T follicular helper cell (primary cell): ENCODE results near the gene GIT2.
"Not testable (repeated sequence)": the region's sequence is repeated elsewhere in the genome, so short reads cannot be mapped to it uniquely, and the experiment has no call there.

Experiments
- DNase-seq: peaks from one replicate; pipeline ENCODE4 v3.0.0-alpha.2; 2020; ENCODE audit warnings: low read depth

Gene GIT2

DNA sequence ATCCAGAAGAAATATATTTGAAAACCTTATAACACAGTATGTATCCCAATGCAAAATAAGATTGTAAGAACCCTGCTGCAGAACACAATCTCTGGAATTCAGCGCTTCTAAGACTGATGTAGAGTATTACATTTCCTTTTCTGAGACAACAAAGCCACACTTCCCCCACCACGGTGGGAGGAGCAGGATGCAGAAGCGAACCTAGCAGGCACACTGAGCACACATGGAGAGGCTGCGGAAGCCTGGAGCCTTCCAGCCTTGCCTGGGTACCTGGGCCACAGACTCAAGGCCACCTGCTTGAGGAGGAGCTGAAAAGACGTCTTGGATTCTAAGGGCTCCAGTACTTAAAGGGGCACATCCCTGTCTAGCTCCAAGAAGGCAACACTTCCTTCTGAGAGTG lies 49.7 kb downstream of the GIT2 start:
- DNase-seq: no peak

DNA sequence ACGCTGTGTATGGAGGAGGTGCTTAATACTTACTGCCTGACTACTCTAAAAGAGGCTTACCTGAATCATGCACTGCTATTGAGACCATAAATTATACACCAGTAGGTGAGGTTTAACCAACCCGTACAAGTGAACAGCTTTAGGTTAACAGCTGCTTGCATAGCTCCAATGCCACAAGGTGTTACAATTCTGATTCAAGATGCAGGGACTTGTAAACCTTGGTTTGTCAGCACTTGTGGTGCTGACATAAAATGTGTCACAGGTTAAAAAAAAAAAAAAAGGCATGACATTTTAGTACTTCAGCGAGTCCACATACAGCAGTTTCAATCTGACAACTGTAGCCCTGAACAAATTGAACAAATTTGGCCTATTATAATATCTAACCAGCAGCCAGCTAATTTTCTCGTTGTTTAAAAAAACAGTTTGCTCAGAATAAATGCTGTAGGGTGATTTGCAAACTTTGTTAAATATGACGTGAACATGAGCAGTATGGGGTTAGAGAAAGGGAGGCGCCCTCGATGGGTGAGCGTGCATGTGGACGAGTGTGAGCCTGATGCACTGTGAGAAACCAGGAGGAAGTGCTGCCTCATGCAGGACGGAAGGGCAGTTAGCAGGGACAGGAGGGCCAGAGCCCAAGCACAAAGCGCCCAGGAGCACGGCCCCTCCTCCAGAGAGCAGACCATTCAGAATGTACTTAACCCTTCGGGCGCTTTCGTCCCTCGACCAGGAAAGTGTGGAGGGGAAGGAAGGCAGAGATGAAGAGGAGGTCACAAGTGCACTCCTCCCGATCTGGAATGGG lies 51.4 kb downstream of the GIT2 start:
- DNase-seq: no peak

DNA sequence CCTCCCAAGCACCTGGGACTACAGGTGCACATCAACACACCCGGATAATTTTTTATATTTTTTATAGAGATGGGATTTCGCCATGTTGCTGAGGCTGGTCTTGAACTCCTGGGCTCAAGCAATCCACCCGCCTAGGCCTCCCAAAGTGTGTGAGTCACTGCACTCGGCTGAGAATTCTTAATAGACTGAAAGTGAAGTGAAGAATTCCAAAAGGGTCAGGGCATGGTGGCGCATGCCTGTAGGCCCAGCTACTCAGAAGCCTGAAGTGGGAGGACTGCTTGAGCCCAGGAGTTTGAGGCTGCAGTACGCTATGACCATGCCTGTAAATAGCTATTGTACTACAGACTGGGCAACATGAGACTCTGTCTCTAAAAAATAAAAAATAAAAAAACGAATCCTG lies 52.4 kb downstream of the GIT2 start:
- no peak for DNase-seq

DNA sequence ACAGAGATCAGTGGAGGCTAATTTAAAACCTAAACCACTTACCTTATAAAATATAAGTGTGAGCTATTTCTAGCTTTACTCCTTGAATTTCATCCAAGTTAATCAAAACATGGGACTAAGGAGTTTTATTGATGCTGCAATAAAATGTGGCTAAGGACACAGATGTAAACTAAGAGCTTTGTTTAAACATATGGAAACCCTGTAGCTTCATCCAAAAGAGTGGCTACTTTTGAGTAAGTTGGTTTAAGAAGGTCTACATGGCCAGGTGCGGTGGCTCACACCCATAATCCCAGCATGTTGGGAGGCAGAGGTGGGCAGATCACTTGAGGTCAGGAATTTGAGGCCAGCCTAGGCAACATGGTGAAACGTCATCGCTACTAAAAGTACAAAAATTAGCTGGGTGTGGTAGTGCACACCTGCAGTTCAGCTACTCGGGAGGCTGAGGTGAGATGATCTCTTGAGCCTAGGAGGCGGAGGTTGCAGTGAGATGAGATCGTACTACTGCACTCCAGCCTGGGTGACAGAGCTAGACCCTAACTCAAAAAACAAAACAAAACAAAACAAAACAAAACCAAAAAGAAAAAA lies 55.7 kb downstream of the GIT2 start:
- DNase-seq: no peak

DNA sequence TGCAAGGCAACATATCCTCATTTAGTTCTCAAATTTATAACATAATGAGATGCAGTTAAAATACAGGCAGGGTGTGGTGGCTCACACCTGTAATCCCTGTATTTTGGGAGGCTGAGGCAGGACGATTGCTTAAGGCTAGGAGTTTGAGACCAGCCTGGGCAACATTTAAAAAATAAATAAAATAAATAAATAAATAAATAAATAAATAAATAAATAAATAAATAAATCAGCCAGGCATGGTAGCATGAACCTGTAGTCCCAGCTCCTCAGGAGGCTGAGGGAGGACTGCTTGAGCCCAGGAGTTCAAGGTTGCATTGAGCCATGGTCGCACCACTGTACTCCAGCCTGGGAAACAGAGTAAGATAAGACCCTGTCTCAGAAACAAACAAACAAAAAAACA lies 56.7 kb downstream of the GIT2 start:
- DNase-seq: no peak

DNA sequence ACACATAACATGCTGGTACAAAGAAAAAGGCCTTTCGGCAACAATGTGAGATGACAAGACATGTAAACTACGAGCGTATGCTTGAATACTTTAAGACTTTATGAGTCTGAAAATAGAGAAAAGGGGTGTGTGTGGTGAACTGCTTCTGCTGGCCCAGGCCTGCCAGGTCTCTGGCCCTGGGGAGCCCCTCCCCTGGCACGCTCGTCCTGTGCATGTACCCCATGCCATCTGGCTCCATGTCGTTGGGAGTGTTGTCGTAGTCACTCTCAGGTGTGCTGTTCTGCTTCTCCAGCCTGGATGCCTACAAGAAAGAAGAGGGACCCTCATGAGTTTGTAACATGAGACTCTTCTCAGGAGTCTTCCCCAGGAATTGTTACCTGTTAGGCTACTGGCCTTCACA lies 57.2 kb downstream of the GIT2 start:
- no peak for DNase-seq

DNA sequence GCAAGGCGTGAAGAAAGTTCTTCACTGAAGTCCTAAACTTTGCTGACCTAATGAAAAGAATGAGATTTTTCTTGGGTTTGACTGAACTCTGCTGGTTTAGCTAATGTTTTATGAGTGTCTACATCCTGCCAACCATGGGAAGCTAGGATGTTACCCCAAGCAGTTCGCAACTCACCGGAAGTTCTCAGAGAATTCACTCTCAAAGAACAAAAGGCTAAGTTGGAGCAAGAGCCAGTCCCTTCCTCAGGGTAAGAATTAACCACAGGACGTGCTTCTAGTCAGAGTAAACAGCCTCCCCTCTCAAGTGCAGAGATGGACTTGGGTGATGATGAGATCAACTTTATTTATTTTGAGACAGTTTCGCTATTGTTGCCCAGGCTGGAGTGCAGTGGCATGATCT lies 58.8 kb downstream of the GIT2 start:
- no peak for DNase-seq

DNA sequence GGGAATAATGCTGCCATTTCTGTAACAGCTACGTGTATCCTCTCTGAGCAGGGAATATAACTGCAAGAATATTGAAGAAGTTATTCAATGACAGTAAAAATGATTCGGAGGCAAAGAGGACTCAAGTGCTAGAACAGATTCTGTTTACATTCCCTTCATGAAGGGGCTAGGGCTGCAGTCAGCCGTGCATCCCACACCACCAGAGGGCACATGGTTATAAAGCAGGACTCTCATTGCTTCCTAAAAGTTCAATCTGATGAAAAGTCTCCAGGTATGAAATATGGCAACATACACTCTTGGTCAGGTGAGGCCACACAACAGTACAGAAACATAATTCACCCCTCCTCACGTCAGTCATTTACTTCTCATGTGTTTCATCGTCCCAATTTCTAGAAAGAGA lies 62.1 kb downstream of the GIT2 start:
- no peak for DNase-seq

DNA sequence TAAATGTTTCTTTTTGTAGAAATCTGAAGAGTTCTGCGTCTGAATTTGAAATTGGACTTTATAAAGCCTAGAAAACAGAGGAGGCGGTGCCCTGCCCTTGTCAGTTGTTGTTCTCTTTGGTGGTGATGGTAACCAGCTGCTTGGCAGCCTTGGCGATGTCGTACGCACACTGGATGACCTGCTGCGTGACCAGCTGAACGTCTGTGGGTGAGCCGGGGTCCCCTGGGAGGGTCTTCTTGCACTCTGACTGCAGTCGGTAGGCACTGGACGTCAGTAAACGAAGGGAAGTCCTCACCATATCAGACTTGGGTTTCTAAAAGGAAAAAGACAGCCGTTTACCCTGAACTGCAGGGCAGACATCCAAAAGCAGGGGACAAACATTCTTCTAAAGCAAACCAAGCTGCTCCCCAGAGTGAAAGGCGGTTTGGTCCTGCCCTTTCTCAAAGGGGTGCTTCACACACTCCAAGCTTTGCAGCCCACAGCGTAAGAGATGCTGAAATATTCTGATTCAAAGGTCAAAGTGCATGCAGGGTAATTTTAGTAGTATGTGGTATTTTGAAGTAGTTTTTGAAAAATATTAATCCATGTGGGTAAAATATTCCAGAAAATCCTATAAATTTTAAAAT lies 63.2 kb downstream of the GIT2 start:
- DNase-seq: no peak

DNA sequence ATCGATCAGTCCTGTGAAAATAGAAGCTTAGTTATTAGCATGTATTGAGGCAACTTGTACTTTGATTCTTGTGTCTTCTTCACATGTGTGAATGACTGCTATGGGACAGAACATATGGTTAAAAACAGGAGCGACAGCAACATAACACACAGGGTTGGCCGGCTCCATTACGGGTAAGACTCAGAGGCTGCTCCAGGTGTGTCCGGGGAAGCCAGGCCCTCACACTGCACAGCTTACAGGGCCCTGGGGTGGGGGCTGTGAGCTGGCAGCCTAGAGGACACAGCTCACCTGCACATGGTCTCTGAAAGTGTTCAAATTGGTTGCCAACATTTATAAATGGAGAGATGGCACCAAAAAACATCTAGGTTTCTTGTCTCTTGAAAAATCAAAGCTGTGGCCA lies 65.0 kb downstream of the GIT2 start:
- DNase-seq: no peak

DNA sequence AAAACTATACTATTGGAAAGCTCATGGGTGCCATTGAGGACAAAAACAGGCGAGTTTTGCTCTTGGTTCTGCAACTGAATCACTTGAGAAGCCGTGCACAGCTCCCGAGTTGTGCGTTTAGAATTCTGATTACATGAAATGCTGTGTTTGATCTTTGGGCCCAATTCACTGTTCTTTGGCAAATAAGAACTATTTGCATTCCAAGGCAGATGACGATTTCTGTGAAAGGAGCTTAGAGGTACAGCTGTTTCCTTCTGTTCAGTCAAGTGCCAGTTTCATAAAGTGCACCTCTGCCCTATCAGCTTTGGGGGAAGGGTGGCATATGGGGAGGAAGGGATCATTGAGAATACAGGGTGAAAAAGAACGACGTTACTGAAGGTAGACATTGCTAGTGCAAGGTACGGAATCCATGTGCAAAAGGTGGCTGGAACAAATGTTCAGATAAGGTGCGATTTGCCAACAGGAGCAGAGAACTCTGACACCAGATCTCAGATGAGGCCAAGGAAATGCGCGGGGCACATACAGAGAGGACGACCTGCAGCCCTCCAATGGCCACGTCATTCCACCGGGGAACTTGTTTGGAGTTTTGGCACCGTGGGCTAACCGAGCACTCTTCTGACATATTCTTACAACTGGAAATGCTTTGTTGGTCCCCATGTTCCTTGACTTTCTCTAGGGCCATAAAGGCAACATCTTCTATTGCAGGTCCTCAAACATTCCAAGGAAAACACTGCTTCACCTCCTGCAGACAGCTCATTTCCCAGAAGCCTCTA lies 66.0 kb downstream of the GIT2 start:
- DNase-seq: no peak

DNA sequence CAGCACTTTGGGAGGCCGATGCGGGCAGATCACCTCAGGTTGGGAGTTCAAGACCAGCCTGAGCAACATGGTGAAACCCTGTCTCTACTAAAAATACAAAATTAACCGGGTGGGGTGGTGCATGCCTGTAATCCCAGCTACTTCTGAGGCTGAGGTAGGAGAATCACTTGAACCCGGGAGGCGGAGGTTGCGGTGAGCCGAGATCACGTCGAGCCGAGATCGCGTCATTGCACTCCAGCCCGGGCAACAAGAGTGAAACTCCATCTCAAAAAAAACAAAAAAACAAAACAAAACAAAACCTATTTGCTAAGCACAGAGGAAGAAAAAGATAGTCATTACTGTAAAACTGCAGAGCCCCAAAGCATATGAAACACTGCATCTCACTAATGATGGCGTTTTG lies 66.8 kb downstream of the GIT2 start:
- not testable (repeated sequence) for DNase-seq

DNA sequence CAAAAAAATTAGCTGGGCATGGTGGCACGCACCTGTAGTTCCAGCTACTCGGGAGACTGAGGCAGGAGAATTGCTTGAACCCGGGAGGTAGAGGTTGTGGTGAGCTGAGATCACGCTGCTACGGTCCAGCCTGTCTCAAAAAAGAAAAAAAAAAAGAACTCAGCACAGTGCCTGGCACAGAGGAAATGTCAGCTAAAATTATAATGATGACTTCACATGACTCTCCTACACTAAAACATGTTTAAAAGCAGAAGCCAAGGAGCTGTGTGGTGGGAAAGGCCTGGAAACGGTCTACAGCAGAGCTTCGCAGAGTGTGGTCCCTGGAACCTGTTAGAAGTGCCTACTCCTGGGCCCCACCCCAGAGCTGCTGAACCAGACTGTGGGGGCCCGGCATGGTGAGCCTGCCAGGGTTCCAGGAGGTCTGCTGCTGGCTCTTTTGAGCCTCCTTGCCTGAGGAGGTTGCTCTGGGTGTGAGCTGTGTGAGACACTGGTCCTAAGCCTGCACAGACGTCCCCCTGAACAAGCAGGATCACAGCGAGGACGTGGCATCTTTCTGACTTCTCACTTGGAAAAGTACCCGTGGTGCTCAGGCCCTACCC lies 68.0 kb downstream of the GIT2 start:
- no peak for DNase-seq

DNA sequence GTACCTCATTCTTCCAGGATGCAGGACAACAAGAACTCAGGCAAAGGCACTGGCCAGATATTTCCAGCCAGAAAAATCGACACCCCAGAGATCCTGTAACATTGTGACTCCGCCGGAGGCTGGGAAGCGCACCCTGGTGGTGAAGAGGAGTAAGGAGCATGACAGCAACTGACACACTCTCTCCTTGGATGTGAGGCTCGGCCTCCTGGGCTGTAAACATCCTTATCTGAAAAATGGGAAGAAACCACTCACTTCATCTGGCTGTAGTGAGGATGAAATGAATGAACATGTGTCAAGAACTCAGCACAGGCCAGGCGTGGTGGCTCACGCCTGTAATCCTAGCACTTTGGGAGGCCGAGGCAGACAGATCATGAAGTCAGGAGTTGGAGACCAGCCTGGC lies 68.5 kb downstream of the GIT2 start:
- peak; percentile 17 for DNase-seq

DNA sequence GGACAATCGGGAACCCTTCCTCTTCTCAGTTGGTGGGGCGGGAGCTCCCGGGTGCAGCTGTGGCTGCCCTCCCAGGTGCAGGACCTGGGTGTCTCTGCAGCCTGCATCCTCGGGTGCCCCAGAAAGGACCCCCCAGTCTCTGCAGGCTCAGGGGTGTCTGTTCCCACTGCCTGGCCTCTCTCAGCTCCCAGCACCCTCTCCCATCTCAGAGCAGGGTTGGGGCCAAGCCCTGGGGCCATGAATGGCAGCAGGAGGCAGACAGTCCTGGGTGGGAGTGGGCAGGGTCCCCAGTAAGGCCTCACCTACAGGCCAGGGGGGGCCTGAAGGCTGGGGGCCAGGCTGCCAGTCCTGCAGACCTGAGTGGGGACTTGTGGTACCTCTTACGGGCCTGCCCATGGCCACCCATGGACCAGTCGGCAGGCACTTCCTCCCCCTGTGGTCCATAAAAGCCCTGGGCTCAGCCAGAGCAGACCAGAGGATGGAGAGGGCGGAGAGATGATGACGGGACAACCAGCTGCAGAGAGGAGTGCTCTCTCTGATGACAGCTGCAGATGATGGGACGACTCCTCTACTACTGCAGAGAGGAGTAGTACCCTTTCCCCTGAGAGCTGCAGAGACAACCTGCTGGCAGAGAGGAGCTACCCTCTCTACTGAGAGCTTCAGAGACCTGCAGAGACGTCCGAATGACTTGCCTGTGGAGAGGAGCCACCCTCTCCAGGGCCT lies 69.5 kb downstream of the GIT2 start:
- no peak for DNase-seq

DNA sequence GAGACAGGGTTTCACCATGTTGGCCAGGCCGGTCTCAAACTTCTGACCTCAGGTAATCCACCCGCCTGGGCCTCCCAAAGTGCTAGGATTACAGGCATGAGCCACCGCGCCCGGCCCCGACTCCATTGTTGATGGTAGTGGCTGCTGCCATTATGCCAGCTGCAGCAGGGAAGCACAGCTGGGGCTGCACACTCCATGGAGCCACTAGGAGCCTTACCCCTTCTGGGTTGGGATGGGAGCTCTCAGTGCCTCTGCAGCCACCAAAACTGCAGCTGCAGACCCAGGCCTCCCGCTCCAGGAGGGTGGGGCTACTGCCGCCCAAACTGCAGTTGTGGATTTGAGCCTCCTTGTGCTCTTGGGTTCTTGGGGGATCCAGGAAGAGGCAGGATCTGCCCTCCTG lies 70.2 kb downstream of the GIT2 start:
- no peak for DNase-seq

DNA sequence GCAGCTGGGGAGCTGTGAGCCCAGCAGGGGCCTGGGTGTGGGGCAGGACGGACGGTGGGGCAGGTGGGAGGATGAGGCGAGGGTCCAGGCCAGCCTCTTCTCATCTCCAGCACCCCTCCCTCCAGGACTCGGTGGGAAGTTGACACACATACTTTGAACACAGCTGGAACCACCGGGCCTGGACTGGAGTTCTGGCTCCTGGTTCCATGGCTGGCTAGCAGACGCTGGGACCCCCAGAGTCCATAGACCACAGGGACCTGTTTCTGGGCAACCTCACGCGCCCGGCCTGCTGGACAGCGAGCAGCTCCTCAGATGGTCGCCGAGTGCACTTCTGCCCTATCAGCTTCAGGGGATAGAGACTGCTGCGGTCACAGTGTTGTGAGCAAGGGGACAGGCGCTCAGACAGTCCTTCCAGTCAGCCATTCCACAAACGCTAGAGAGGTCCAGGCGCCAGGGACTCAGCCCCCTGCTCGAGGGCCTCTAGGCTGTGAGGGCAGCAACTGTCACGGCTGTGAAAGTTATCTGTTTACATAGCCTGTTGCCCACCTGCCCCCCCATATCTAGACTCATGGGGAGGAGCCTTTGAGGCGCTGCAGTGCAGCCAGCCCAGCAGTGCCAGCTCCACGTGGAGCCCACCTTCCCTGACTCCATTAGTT lies 70.9 kb downstream of the GIT2 start:
- DNase-seq: no peak

DNA sequence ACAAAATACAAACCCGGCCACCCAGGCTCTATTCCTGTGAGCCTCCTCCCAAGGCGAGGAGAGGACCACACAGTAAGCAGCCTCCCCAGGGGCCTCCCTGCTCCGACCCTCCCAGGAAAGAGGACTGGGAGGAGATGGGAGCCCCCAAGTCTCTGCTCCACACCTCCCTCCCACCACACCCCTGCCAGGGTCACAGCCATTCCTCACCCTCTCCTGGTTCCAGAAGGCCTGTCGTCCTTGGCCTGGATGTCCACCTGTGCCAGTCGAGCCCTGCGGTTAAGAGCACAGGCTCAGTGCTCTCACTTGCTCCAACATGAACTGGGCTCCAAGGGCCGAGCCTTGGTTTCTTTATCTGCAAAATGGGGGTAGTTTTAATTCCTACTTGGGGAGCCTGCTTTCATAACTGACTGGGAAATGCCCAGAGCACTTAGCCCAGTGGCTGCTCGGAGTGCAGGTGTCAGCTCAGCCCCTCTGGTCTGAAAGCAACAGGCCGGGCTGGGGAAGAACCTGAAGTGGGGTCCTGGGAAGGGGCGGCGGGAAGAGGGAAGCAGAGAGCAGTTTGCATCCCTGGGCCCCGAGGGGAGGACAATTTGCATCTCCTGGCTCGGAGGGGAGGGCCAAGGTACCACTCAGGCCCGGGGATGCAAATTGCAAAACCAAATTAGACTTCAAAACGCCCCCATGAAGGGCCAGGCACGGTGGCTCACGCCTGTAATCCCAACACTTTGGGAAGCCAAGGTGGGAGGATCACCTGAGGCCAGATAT lies 72.5 kb downstream of the GIT2 start:
- DNase-seq: no peak

DNA sequence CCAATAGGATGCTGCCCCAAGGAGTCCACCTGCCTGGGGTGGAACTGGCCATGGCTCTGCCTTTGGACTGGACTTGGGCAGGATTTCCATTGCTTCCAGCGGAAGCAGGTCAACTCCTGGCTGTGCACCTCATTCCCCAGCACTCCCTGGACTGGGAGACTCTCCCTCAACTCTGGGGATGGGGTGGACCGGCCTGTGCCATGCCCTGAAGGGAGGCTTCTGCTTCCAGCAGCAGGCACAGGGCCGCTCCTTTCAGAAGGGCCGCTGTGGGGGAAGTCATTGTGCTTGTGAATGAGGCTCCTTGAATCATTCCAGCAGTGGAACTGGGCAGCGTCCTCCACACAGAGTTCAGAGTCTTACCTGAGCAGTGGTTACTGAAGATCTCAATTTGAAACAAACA lies 73.1 kb downstream of the GIT2 start:
- no peak for DNase-seq

DNA sequence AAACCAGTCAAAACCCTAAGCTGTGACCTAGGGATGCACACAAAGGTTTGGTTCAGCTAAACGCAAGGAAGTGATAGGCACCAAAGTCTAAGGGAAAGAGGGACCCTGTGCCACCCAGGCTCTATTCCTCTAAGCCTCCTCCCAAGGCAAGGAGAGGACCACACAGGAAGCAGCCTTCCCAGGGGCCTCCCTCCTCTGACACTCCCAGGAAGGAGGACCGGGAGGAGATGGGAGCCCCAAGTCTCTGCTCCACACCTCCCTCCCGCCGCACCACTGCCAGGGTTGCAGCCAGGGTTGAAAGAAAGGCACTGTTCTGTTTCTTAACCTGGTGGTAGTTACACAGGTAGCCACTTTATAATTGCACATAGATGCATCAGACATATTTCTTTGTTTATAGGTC lies 74.2 kb downstream of the GIT2 start:
- no peak for DNase-seq
